Measurements from ENCODE around the gene SLC8A2. TPM values are rescaled to one million over a fixed set of nuclear protein-coding genes. Genes with fewer than 3 reads are reported as not detected.

The SLC8A2 gene
- total RNA-seq, 1 experiment from 2014 or later: 11.3 TPM

GRCh38 chr19:47518854-47519253 is 47.2 kb upstream of the SLC8A2 start:
- no peak overlapping the region for H2AK5ac ChIP-seq (ENCODE audit: insufficient read length, low read length)
- Mint-ChIP-seq H3K27ac (no peak overlapping the region), H3K27me3 (ENCODE audit: low read depth) (no peaks in the 10 kb centered on the region; the same call in 1 of the 2 replicates), H3K36me3 (ENCODE audit: insufficient read depth in 1 of 3, low read depth in 3 of 3) (peaks cover 0 to 4% (median 0%) of the 10 kb centered on the region in 3 experiments; a peak in 2 of 7 replicates), H3K4me3 (no peak overlapping the region), H3K4me1 (peaks cover 12 to 31% of the 10 kb centered on the region in 2 experiments), H3K9me3 (no peaks in the 10 kb centered on the region)
- no peak overlapping the region for H2BK120ac ChIP-seq (ENCODE audit: low read depth, low read length, poor library complexity, severe bottlenecking)
- H2AFZ ChIP-seq (ENCODE audit: low read length): no peak overlapping the region
- no CpG with 5 or more reads among the region's 9 CpGs for WGBS (ENCODE audit: extremely low coverage, insufficient read length, low lambda C conversion rate)
- no peak overlapping the region for H4K91ac ChIP-seq (ENCODE audit: insufficient read length, low read depth, low read length)
- H3K4me2 ChIP-seq (ENCODE audit: insufficient read depth, insufficient read length, low read length): no peak overlapping the region
- no peak overlapping the region for H4K5ac ChIP-seq (ENCODE audit: insufficient read length, low read depth, low read length)
- H2BK5ac ChIP-seq (ENCODE audit: insufficient read length, low read length): no peak overlapping the region
- no peaks in the 10 kb centered on the region for H3K9me3 ChIP-seq (ENCODE audit: control insufficient read depth, low read depth, low read length)
- H2BK20ac ChIP-seq (ENCODE audit: low read depth, low read length, poor library complexity, severe bottlenecking): no peak overlapping the region
- peaks cover 7% of the 10 kb centered on the region for H3K23me2 ChIP-seq (ENCODE audit: insufficient read length, low read depth, low read length, poor library complexity, severe bottlenecking)
- no peak overlapping the region for H3K23ac ChIP-seq (ENCODE audit: insufficient read length, low read depth, low read length)
- H3K18ac ChIP-seq (ENCODE audit: insufficient read length, low read depth, low read length): no peak overlapping the region
- H4K8ac ChIP-seq (replicated peaks; ENCODE audit: insufficient read length, low read depth, low read length): no peak overlapping the region
- H3K4ac ChIP-seq (ENCODE audit: low read depth, low read length): no peak overlapping the region
- no peak overlapping the region for H3K14ac ChIP-seq (ENCODE audit: insufficient read depth, low read length)
- no peak for TF ChIP-seq CTCF (conservative IDR thresholded peaks at IDR 0.05)
- no peak overlapping the region for H3K9ac ChIP-seq (ENCODE audit: extremely low read depth, insufficient read length, low read length)
- H3T11ph ChIP-seq (ENCODE audit: low read length): no peak overlapping the region
- no peak overlapping the region for H3K27ac ChIP-seq (ENCODE audit: insufficient read length, low read depth, low read length)
- no peak overlapping the region for H3K56ac ChIP-seq (ENCODE audit: insufficient read length, low read depth, low read length)
- no peak overlapping the region for H2BK15ac ChIP-seq (ENCODE audit: low read depth, low read length)
- no peaks in the 10 kb centered on the region for H4K20me1 ChIP-seq (ENCODE audit: control insufficient read depth, insufficient read depth, insufficient read length)
- no peak for DNase-seq
- no peak overlapping the region for H2BK12ac ChIP-seq (ENCODE audit: insufficient read length, low read depth, low read length)
- H3K79me1 ChIP-seq (ENCODE audit: insufficient read depth, low read depth, low read length, poor library complexity, severe bottlenecking): peaks cover 5% of the 10 kb centered on the region
- H3K27me3 ChIP-seq (ENCODE audit: insufficient read depth, low read length): no peaks in the 10 kb centered on the region
- H3K79me2 ChIP-seq (ENCODE audit: insufficient read depth, low read length): peaks cover 7% of the 10 kb centered on the region; the same call in 1 of the 2 replicates
- no peaks in the 10 kb centered on the region for H3K4me1 ChIP-seq (ENCODE audit: insufficient read depth, low read length)

Measured in H9 (cell line).